PC-9 (cell line): ENCODE measurements around the gene SDK1.

ENCODE experiments used
- CTCF ChIP-seq: fragments of 200-600 bp; sonication (generic); conservative IDR thresholded peaks from 2 replicates; pipeline ENCODE4 v1.6.1; 2017; ENCODE audit warnings: mixed run types, antibody characterized with exemption, mild to moderate bottlenecking, moderate library complexity
- EZH2 ChIP-seq: fragments of 200-600 bp; sonication (generic); IDR thresholded peaks from 2 replicates; pipeline ENCODE4 v1.8.0; 2017; ENCODE audit warnings: antibody characterized with exemption, low read depth

GRCh38 chr7:4113976-4114375, 812.9 kb downstream of the SDK1 start:
- TF ChIP-seq CTCF (no peak), EZH2 (no peak)
